ENCODE data around the gene IFT43. TPM values are rescaled to one million over a fixed set of nuclear protein-coding genes. Genes with fewer than 3 reads are reported as not detected.

IFT43 gene
- total RNA-seq, 1 donor from 2014 or later, result 46.8 TPM

GRCh38 chr14:76056128-76056527 lies 70.6 kb downstream of the IFT43 start:
- intact Hi-C loops (cut with DNase I), result loop anchor here (10.0 kb wide), 1 partner anchor 589 kb away; no protein-coding TSS in a partner anchor
- no peak for DNase-seq (ENCODE audit: low spot score)

- DNase-seq (ENCODE audit: low spot score), result no peak
- intact Hi-C loops (cut with DNase I), result loop anchor here (10.0 kb wide), 1 partner anchor 587 kb away; no protein-coding TSS in a partner anchor
Observed at GRCh38 chr14:76057914-76058313, 72.4 kb downstream of the IFT43 start.

GRCh38 chr14:76063327-76063726 lies 77.8 kb downstream of the IFT43 start:
- intact Hi-C loops (cut with DNase I), result no loop called here
- no peak for DNase-seq (ENCODE audit: low spot score)

GRCh38 chr14:76065519-76065918 lies 80.0 kb downstream of the IFT43 start:
- no peak for DNase-seq (ENCODE audit: low spot score)
- intact Hi-C loops (cut with DNase I), result no loop called here

- DNase-seq (ENCODE audit: low spot score), result no peak
- intact Hi-C loops (cut with DNase I), result no loop called here
Observed at GRCh38 chr14:76067536-76067935, 82.0 kb downstream of the IFT43 start.

GRCh38 chr14:76073717-76074116 lies 88.2 kb downstream of the IFT43 start:
- intact Hi-C loops (cut with DNase I), result no loop called here
- no peak for DNase-seq (ENCODE audit: low spot score)

GRCh38 chr14:76077340-76077739 lies 91.8 kb downstream of the IFT43 start:
- no peak for DNase-seq (ENCODE audit: low spot score)

GRCh38 chr14:76078501-76078900 lies 92.9 kb downstream of the IFT43 start:
- intact Hi-C loops (cut with DNase I), result no loop called here
- no peak for DNase-seq (ENCODE audit: low spot score)

More at GRCh38 chr14:76077340-76077739, 91.8 kb downstream of the IFT43 start:
- intact Hi-C loops (cut with DNase I), result no loop called here

- intact Hi-C loops (cut with DNase I), result no loop called here
- DNase-seq (ENCODE audit: low spot score), result no peak
Observed at GRCh38 chr14:76080025-76080424, 94.5 kb downstream of the IFT43 start.

- DNase-seq (ENCODE audit: low spot score), result no peak
Observed at GRCh38 chr14:76080471-76080870, 94.9 kb downstream of the IFT43 start.

GRCh38 chr14:76081642-76082041 lies 96.1 kb downstream of the IFT43 start:
- intact Hi-C loops (cut with DNase I), result no loop called here
- no peak for DNase-seq (ENCODE audit: low spot score)

More at GRCh38 chr14:76080471-76080870, 94.9 kb downstream of the IFT43 start:
- intact Hi-C loops (cut with DNase I), result no loop called here

- DNase-seq (ENCODE audit: low spot score), result no peak
- intact Hi-C loops (cut with DNase I), result no loop called here
Observed at GRCh38 chr14:76083796-76084765, 98.5 kb downstream of the IFT43 start.

- intact Hi-C loops (cut with DNase I), result no loop called here
- DNase-seq (ENCODE audit: low spot score), result no peak
Observed at GRCh38 chr14:76085358-76085757, 99.8 kb downstream of the IFT43 start.

- intact Hi-C loops (cut with DNase I), result no loop called here
- no peak for DNase-seq (ENCODE audit: low spot score)
Observed at GRCh38 chr14:76086636-76087035, 101.1 kb downstream of the IFT43 start.

GRCh38 chr14:76088326-76088725 lies 102.8 kb downstream of the IFT43 start:
- intact Hi-C loops (cut with DNase I), result no loop called here
- DNase-seq (ENCODE audit: low spot score), result no peak

GRCh38 chr14:76088771-76089571 lies 103.4 kb downstream of the IFT43 start:
- intact Hi-C loops (cut with DNase I), result no loop called here
- DNase-seq (ENCODE audit: low spot score), result no peak

- no peak for DNase-seq (ENCODE audit: low spot score)
- intact Hi-C loops (cut with DNase I), result no loop called here
Observed at GRCh38 chr14:76089575-76089974, 104.0 kb downstream of the IFT43 start.

GRCh38 chr14:76090616-76091391 lies 105.2 kb downstream of the IFT43 start:
- no peak for DNase-seq (ENCODE audit: low spot score)
- intact Hi-C loops (cut with DNase I), result no loop called here

- intact Hi-C loops (cut with DNase I), result no loop called here
- no peak for DNase-seq (ENCODE audit: low spot score)
Observed at GRCh38 chr14:76093077-76093476, 107.5 kb downstream of the IFT43 start.

GRCh38 chr14:76096257-76096656 lies 110.7 kb downstream of the IFT43 start:
- intact Hi-C loops (cut with DNase I), result no loop called here
- DNase-seq (ENCODE audit: low spot score), result no peak
